ENCODE results near the gene KCTD5. TPM values are rescaled to one million over a fixed set of nuclear protein-coding genes. Genes with fewer than 3 reads are reported as not detected.
"Not testable (repeated sequence)": the region's sequence is repeated elsewhere in the genome, so short reads cannot be mapped to it uniquely, and the experiment has no call there.

KCTD5 gene
- total and polyA plus RNA-seq, 7 donors = 9.5 to 80.5 (median 17.1) TPM

DNA sequence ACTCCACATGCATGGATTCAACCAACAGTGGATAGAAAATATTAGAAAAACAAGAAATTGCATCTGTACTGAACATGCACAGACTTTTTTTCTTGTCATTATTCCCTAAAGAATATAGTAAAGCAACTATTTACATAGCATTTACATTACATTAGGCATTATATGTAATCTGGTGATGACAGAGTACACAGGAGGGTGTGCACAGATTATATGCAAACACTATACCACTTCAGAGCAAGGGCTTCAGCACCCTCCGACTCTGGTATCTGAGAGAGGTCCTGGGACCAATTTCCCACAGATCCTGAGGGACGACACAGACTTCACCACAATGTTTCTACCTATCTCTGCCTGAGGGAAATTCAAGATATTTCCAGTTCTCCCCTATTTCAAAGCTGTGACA lies 25.3 kb upstream of the KCTD5 start:
- intact Hi-C loops (cut with DNase I) = no loop called here
- no peak overlapping the region for H3K4me3 ChIP-seq
- 42 to 65% methylated on average over 2 of the region's 2 CpGs for WGBS, 2 donors
- no peaks in the 10 kb centered on the region for H3K36me3 ChIP-seq
- H3K9me3 ChIP-seq = no peaks in the 10 kb centered on the region
- H3K27me3 ChIP-seq = no peaks in the 10 kb centered on the region
- H3K27ac ChIP-seq = no peak overlapping the region
- no peak for DNase-seq
- peaks cover 0 to 11% (median 0%) of the 10 kb centered on the region in 4 donors for H3K4me1 ChIP-seq
- TF ChIP-seq, protein P1, sequence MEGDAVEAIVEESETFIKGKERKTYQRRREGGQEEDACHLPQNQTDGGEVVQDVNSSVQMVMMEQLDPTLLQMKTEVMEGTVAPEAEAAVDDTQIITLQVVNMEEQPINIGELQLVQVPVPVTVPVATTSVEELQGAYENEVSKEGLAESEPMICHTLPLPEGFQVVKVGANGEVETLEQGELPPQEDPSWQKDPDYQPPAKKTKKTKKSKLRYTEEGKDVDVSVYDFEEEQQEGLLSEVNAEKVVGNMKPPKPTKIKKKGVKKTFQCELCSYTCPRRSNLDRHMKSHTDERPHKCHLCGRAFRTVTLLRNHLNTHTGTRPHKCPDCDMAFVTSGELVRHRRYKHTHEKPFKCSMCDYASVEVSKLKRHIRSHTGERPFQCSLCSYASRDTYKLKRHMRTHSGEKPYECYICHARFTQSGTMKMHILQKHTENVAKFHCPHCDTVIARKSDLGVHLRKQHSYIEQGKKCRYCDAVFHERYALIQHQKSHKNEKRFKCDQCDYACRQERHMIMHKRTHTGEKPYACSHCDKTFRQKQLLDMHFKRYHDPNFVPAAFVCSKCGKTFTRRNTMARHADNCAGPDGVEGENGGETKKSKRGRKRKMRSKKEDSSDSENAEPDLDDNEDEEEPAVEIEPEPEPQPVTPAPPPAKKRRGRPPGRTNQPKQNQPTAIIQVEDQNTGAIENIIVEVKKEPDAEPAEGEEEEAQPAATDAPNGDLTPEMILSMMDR (IDR thresholded peaks at IDR 0.05) = no peak
- TF ChIP-seq POLR2A (IDR thresholded peaks at IDR 0.05) (no peak), POLR2AphosphoS5 (IDR thresholded peaks at IDR 0.05) (no peak)

DNA sequence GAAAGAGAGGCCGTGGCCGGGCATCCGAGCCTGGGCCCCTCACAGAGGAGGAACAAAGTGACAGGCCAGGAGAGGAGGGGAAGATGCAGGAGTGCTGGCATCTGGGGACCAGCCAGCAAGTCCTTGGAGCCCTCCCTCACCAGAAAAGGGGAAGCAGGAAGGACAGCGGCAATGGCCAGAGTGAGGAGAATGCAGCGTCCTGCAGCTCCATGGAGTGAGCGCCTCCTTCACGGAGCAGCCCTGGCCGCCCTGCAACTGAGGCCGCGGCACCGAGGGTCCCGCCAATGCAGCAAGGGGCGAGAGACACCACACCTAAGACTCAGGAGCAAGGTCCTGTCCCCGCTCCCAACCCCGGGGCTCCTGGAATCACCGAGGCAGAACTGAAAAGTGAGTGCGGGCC lies 24.5 kb upstream of the KCTD5 start:
- DNase-seq; H3K27ac ChIP-seq; intact Hi-C loops (cut with DNase I); H3K27me3 ChIP-seq; H3K4me3 ChIP-seq; H3K36me3 ChIP-seq; H3K9me3 ChIP-seq: not testable (repeated sequence)
- no CpG with 5 or more reads among the region's 17 CpGs for WGBS, 2 donors
- H3K4me1 ChIP-seq = peaks cover 0 to 11% (median 1%) of the 10 kb centered on the region in 4 donors

DNA sequence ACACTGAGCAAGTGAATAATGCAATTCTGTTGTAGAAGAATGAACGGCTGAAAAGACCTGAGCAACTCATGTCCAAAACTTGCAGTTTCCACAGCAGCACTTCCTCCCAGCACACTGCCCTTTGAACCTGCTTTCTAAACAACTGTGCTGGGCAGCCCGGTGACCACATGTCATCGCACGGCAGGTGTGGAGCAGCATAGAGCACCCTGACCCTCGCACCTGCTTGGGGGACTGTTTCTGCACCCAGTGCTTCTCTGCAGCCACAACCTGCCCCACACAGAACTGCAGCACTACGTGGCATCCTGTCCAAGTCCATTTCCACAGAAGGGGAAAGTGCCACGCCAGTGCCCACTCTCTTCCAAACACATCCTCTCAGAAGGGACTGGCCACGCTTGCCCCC lies 22.8 kb upstream of the KCTD5 start:
- H3K4me3 ChIP-seq; H3K36me3 ChIP-seq; H3K9me3 ChIP-seq; H3K27me3 ChIP-seq; intact Hi-C loops (cut with DNase I); H3K27ac ChIP-seq; DNase-seq: not testable (repeated sequence)
- H3K4me1 ChIP-seq = peaks cover 0 to 24% (median 9%) of the 10 kb centered on the region in 4 donors
- peak in 1 of 4 donors; percentile 16 for TF ChIP-seq POLR2AphosphoS5 (IDR thresholded peaks at IDR 0.05)
- WGBS, 2 donors = 27 to 58% methylated on average over 8 of the region's 8 CpGs

DNA sequence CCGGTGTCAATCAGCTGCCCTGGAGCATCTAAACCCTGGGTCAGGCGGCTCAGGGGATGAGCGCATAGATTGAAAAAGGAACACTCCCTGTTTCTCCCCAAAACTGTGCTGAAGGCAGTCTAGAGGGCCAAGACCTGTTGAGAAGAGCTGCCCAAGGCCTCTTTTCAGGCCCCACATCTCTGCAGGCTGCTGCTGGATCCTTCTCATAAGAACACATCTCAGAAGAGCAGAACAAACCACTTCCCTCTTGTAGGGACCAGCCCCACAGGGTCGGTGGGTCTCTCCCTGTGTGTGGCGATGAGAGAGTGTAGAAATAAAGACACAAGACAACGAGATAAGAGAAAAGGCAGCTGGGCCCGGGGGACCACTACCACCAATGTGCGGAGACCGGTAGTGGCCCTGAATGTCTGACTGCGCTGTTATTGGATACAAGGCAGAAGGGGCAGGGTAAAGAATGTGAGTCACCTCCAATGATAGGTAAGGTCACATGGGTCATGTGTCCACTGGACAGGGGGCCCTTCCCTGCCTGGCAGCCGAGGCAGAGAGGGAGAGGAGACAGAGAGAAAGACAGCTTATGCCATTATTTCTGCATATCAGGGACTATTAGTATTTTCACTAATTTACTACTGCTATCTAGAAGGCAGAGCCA lies 22.2 kb upstream of the KCTD5 start:
- H3K27ac ChIP-seq; H3K4me3 ChIP-seq; DNase-seq; H3K36me3 ChIP-seq; H3K27me3 ChIP-seq; intact Hi-C loops (cut with DNase I); H3K9me3 ChIP-seq: not testable (repeated sequence)
- 83 to 90% methylated on average over 11 of the region's 11 CpGs for WGBS, 2 donors
- H3K4me1 ChIP-seq = peaks cover 0 to 24% (median 9%) of the 10 kb centered on the region in 4 donors

DNA sequence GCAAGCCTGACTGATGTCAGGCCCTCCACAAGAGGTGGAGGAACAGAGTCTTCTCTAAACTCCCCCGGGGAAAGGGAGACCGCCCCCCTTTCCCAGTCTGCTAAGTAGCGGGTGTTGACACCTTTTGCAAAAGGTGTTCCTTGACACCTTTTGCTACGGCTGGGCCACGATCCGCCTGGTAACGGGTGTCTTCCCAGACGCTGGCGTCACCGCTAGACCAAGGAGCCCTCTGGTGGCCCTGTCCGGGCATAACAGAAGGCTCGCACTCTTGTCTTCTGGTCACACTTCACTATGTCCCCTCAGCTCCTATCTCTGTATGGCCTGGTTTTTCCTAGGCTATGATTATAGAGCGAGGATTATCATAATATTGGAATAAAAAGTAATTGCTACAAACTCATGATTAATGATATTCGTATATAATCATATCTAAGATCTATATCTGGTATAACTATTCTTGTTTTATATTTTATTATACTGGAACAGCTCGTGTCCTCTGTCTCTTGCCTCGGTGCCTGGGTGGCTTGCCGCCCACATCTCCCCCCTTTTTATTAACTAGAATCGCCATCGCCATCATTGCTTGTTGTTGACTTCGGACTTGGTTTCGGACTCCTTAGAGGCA lies 21.5 kb upstream of the KCTD5 start:
- peaks cover 0 to 24% (median 9%) of the 10 kb centered on the region in 4 donors for H3K4me1 ChIP-seq
- H3K27ac ChIP-seq; H3K36me3 ChIP-seq; H3K27me3 ChIP-seq; H3K9me3 ChIP-seq; DNase-seq; intact Hi-C loops (cut with DNase I); H3K4me3 ChIP-seq: not testable (repeated sequence)
- WGBS, 2 donors = 37 to 51% methylated on average over 21 of the region's 21 CpGs
- TF ChIP-seq, protein P1 (IDR thresholded peaks at IDR 0.05) = peak; percentile 18 to 50 (median 32)

DNA sequence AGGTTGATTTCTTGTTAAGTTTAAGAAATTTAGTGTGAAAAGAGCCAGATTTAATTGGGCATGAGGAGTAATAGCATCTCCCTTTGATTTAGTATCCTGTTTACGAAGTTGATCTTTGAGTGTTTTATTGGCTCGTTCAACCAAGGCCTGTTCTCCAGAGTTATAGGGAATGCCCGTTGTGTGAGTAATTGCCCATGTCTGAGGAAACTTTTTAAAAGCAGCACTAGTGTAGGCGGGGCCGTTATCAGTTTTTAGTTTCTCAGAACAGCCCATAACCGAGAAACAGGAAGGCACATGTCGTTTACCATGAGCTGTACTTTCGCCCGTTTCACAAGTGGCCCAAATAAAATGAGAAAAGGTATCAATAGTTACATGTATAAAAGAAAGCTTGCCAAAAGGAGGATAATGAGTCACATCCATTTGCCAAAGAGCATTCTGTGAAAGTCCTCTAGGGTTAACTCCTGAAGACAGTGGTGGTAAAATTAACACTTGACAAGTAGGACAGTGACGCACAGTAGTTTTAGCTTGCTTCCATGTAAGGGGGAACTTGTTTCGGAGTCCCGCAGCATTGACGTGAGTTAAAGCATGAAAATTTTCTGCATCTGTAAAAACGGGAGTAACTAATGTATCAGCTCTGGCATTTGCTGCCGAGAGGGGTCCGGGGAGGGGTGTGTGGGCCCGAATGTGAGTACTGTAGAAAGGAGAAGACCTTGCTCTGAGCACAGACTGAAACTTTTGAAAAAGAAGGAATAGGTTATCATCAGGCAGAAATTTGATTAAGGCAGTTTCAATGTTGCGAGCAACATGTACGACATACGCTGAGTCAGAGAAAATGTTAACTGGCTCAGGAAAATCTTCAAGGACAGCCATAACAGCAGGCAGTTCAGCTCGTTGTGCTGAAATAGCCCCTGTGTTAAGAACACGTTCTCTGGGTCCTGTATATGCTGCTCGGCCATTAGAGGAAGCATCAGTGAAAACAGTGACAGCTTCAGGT lies 18.5 kb upstream of the KCTD5 start:
- 19 to 56% methylated on average over 23 of the region's 23 CpGs for WGBS, 2 donors
- Histone ChIP-seq H3K27ac (peak overlapping the region in 3 of 4 donors; percentile 71 to 79 (median 76)), H3K9me3 (no peaks in the 10 kb centered on the region), H3K4me1 (peaks cover 0 to 18% (median 9%) of the 10 kb centered on the region in 4 donors), H3K36me3 (peaks cover 0 to 8% (median 4%) of the 10 kb centered on the region in 4 donors), H3K27me3 (no peaks in the 10 kb centered on the region), H3K4me3 (peak overlapping the region in 2 of 4 donors; percentile 2 to 3)
- intact Hi-C loops (cut with DNase I) = no loop called here
- TF ChIP-seq EP300 (IDR thresholded peaks at IDR 0.05) (peak in 1 of 4 donors; percentile 52), POLR2A (IDR thresholded peaks at IDR 0.05) (no peak), POLR2AphosphoS5 (IDR thresholded peaks at IDR 0.05) (peak in 3 of 4 donors; percentile 21 to 40 (median 38))
- TF ChIP-seq, protein P1 (IDR thresholded peaks at IDR 0.05) = no peak
- DNase-seq = no peak

All from sigmoid colon (tissue), 7 donors.